B cell (primary cell): ENCODE results near the gene HOXB3. TPM values are rescaled to one million over a fixed set of nuclear protein-coding genes. Genes with fewer than 3 reads are reported as not detected.

Experiments
- ATAC-seq: fragments of 200-7000 bp; cut with Tn5 transposase; one replicate; pipeline ENCODE4 v1.10.0; 2021; ENCODE audit warnings: low read depth, mild to moderate bottlenecking, moderate number of reproducible peaks, moderate library complexity
- CTCF ChIA-PET: fragments of 350-600 bp; sonication (Branson Sonifier 250); formaldehyde crosslinking; loops from one replicate; lab custom pipeline; 2021; ENCODE audit warnings: antibody characterized with exemption, inconsistent platforms; lab: Charles Lee
- POLR2A ChIA-PET: fragments of 350-600 bp; sonication (Branson Sonifier 250); formaldehyde crosslinking; loops from one replicate; lab custom pipeline; 2021; ENCODE audit warnings: antibody characterized with exemption; lab: Charles Lee
- DNase-seq: peaks from one replicate; pipeline ENCODE4 v3.0.0; 2013
- H2AFZ ChIP-seq: 2 replicates; pipeline ENCODE4 v1.6.1; 2012; ENCODE audit warnings: mild to moderate bottlenecking, low read depth, low read length; ENCODE audit not compliant: insufficient read depth, poor library complexity, severe bottlenecking
- H3K27ac ChIP-seq, 2 donors: 1 replicate in 1 of 2; 2 replicates in 1 of 2; pipeline ENCODE4 v1.5.1; 2012 to 2013; ENCODE audit warnings: low read length in 2 of 2, mild to moderate bottlenecking in 2 of 2, moderate library complexity in 1 of 2
- H3K27me3 ChIP-seq, 4 experiments: fragments of 200-600 bp in 1 of 4; sonication (generic) in 1 of 4; replicated peaks in 1 of 4; 1 replicate in 2 of 4; 2 replicates in 2 of 4; pipeline versions ENCODE4 v1.6.1 to v1.7.0; 2013 to 2016; ENCODE audit warnings: low read length in 3 of 4, mild to moderate bottlenecking in 2 of 4, mixed read lengths in 1 of 4, moderate library complexity in 1 of 4; ENCODE audit not compliant: insufficient read depth in 4 of 4, control insufficient read depth in 3 of 4; ENCODE audit errors: control extremely low read depth in 1 of 4
- H3K36me3 ChIP-seq, 2 experiments: replicated peaks in 1 of 2; 1 replicate in 1 of 2; 2 replicates in 1 of 2; pipeline versions ENCODE4 v1.6.1 to v1.7.1; 2013; ENCODE audit warnings: low read length in 1 of 2; ENCODE audit not compliant: insufficient read depth in 2 of 2, control insufficient read depth in 1 of 2; ENCODE audit errors: control extremely low read depth in 1 of 2, extremely low read depth in 1 of 2
- H3K4me1 ChIP-seq, 2 donors: fragments of 200-600 bp in 1 of 2; sonication (generic) in 1 of 2; 1 replicate in 1 of 2; 2 replicates in 1 of 2; pipeline versions ENCODE4 v1.5.1 to v1.6.1; 2013 to 2017; ENCODE audit warnings: low read length in 2 of 2; ENCODE audit not compliant: control insufficient read depth in 2 of 2, insufficient read depth in 2 of 2
- H3K4me2 ChIP-seq: replicated peaks from 2 replicates; pipeline ENCODE3; 2012; ENCODE audit warnings: mild to moderate bottlenecking, low read depth, low read length; ENCODE audit not compliant: poor library complexity, severe bottlenecking
- H3K4me3 ChIP-seq, 5 experiments: fragments of 200-600 bp in 1 of 5; sonication (generic) in 1 of 5; 1 replicate in 3 of 5; 2 replicates in 2 of 5; pipeline versions ENCODE4 v1.5.1 to v1.7.0; 2011 to 2016; ENCODE audit warnings: low read length in 4 of 5, mild to moderate bottlenecking in 4 of 5, low read depth in 2 of 5, control low read depth in 1 of 5, moderate library complexity in 1 of 5; ENCODE audit not compliant: insufficient read depth in 1 of 5; ENCODE audit errors: control extremely low read depth in 1 of 5, extremely low read depth in 1 of 5
- H3K79me2 ChIP-seq: fragments of 200-600 bp; sonication (generic); one replicate; pipeline ENCODE4 v1.6.0; 2016; ENCODE audit warnings: low read length; ENCODE audit not compliant: control insufficient read depth, insufficient read depth
- H3K9ac ChIP-seq: fragments of 200-600 bp; sonication (generic); 2 replicates; pipeline ENCODE4 v1.6.1; 2017; ENCODE audit warnings: mild to moderate bottlenecking, low read length, moderate library complexity
- H3K9me3 ChIP-seq, 3 donors: one replicate each; pipeline versions ENCODE4 v1.6.1 to v1.7.1; 2013; ENCODE audit warnings: low read length in 2 of 3; ENCODE audit not compliant: control insufficient read depth in 2 of 3, insufficient read depth in 1 of 3; ENCODE audit errors: control extremely low read depth in 1 of 3
- H4K20me1 ChIP-seq: 2 replicates; pipeline ENCODE4 v1.6.0; 2012; ENCODE audit warnings: mild to moderate bottlenecking, low read length; ENCODE audit not compliant: insufficient read depth, control insufficient read depth, poor library complexity, severe bottlenecking
- H3K27ac Mint-ChIP-seq: one replicate; pipeline ENCODE4 v1.8.0; 2021; ENCODE audit warnings: mixed read lengths
- H3K27me3 Mint-ChIP-seq: one replicate; pipeline ENCODE4 v1.8.0; 2021; ENCODE audit warnings: mixed read lengths
- H3K4me1 Mint-ChIP-seq: one replicate; pipeline ENCODE4 v1.8.0; 2021; ENCODE audit warnings: mixed read lengths
- H3K4me3 Mint-ChIP-seq: one replicate; pipeline ENCODE4 v1.8.0; 2021; ENCODE audit warnings: mixed read lengths
- H3K9me3 Mint-ChIP-seq: one replicate; pipeline ENCODE4 v1.8.0; 2022; ENCODE audit warnings: mixed read lengths; ENCODE audit not compliant: insufficient read depth
- CTCF ChIP-seq: fragments of 200-600 bp; IDR thresholded peaks from one replicate; pipeline ENCODE4 v1.8.0; 2022; ENCODE audit warnings: antibody characterized with exemption, mild to moderate bottlenecking
- EZH2 ChIP-seq: IDR thresholded peaks from 2 replicates; pipeline ENCODE4 v1.6.1; 2012; ENCODE audit warnings: borderline replicate concordance, low read depth, mild to moderate bottlenecking, moderate library complexity, low read length; ENCODE audit not compliant: insufficient read depth, poor library complexity, severe bottlenecking
- WGBS: methylation state at CpG from one replicate; pipeline ENCODE4 v1.1.5; 2013; ENCODE audit warnings: missing lambda C conversion rate; ENCODE audit not compliant: insufficient coverage; 5-methylcytosine and 5-hydroxymethylcytosine counted together
- intact Hi-C: fragments of 100-400 bp; cut with micrococcal nuclease; formaldehyde crosslinking; loops from one replicate; pipeline ENCODE4 v1.10.0; 2022
- polyA plus RNA-seq: library from polyadenylated mRNA; depleted of rRNA; stranded (reverse); fragments of >200 nt; gene quantifications from 2 replicates; pipeline ENCODE4 v1.2.3, GENCODE V29; 2012
- total RNA-seq, 2 donors: library from RNA; stranded (reverse); fragments of 120-200 nt in 1 of 2; gene quantifications; 1 replicate in 1 of 2; 2 replicates in 1 of 2; pipeline versions ENCODE4 v1.2.3 to v1.2.4, GENCODE V29; 2013 to 2022

The HOXB3 gene
- total and polyA plus RNA-seq, 2 donors (not counting 1 experiment from before 2014, with no cell fraction given): 3.0 to 4.0 TPM

GRCh38 chr17:48605991-48606891 is 16.2 kb upstream of the HOXB3 start:
- Histone ChIP-seq H3K36me3 (no peaks in the 10 kb centered on the region), H3K79me2 (no peaks in the 10 kb centered on the region), H3K4me2 (no peak overlapping the region), H3K9ac (no peak overlapping the region), H4K20me1 (no peaks in the 10 kb centered on the region), H3K27me3 (peaks cover 2 to 92% (median 68%) of the 10 kb centered on the region in 4 experiments), H2AFZ (no peak overlapping the region), H3K4me1 (peaks cover 27 to 30% of the 10 kb centered on the region in 2 donors), H3K27ac (no peak overlapping the region), H3K4me3 (no peak overlapping the region), H3K9me3 (peaks cover 0 to 35% (median 0%) of the 10 kb centered on the region in 3 donors)
- ChIA-PET CTCF (interaction anchor here (1.3 to 1.9 kb wide), 3 partner anchors 13 to 18 kb away, joined by 3 to 8 read pairs (median 5); partner anchors contain the start of gene HOXB5), POLR2A (no interaction called here)
- H3K4me3 Mint-ChIP-seq: no peak overlapping the region
- no peak for DNase-seq
- intact Hi-C loops: no loop called here
- H3K9me3 Mint-ChIP-seq: no peaks in the 10 kb centered on the region
- H3K27me3 Mint-ChIP-seq: peaks cover 62% of the 10 kb centered on the region
- no peak for TF ChIP-seq CTCF
- TF ChIP-seq EZH2: no peak
- 89% methylated on average over 29 of the region's 41 CpGs for WGBS
- H3K4me1 Mint-ChIP-seq: peaks cover 13% of the 10 kb centered on the region
- no peak overlapping the region for H3K27ac Mint-ChIP-seq
- no peak for ATAC-seq

- TF ChIP-seq EZH2 (no peak), CTCF (no peak)
- Mint-ChIP-seq H3K4me1 (peaks cover 7% of the 10 kb centered on the region), H3K27ac (no peak overlapping the region), H3K27me3 (peaks cover 64% of the 10 kb centered on the region), H3K4me3 (no peak overlapping the region), H3K9me3 (no peaks in the 10 kb centered on the region)
- DNase-seq (no peak), ATAC-seq (no peak)
- Histone ChIP-seq H3K4me1 (peaks cover 20 to 22% of the 10 kb centered on the region in 2 donors), H3K4me3 (no peak overlapping the region), H3K27ac (no peak overlapping the region), H3K9ac (no peak overlapping the region), H3K27me3 (peaks cover 2 to 91% (median 69%) of the 10 kb centered on the region in 4 experiments), H4K20me1 (no peaks in the 10 kb centered on the region), H3K36me3 (no peaks in the 10 kb centered on the region), H3K79me2 (no peaks in the 10 kb centered on the region), H2AFZ (no peak overlapping the region), H3K4me2 (no peak overlapping the region), H3K9me3 (peaks cover 0 to 30% (median 0%) of the 10 kb centered on the region in 3 donors)
- ChIA-PET CTCF (no interaction called here), POLR2A (no interaction called here)
- intact Hi-C loops: no loop called here
- WGBS: 79% methylated on average over 5 of the region's 10 CpGs
Measured at GRCh38 chr17:48605409-48605919, 15.4 kb upstream of the HOXB3 start.
